Forelimb muscle (tissue), 1 donor: ENCODE measurements around the gene CDKAL1. TPM values are rescaled to one million over a fixed set of nuclear protein-coding genes. Genes with fewer than 3 reads are reported as not detected.
A peak's percentile ranks its signal among the peaks of the same experiment; 100 is the strongest.
"Not testable (repeated sequence)": the region's sequence is repeated elsewhere in the genome, so short reads cannot be mapped to it uniquely, and the experiment has no call there.

Experiments used
- DNase-seq: peaks from one replicate; pipeline ENCODE4 v3.0.0-alpha.2; 2013; ENCODE audit warnings: low read depth
- polyA plus RNA-seq: library from polyadenylated mRNA; unstranded; fragments of 120-200 nt; gene quantifications from one replicate; pipeline ENCODE4 v1.2.1, GENCODE V29; 2013; ENCODE audit not compliant: insufficient read length

Gene CDKAL1
- polyA plus RNA-seq, 1 donor = 12.7 TPM

- no peak for DNase-seq
These were observed 489.0 kb downstream of the CDKAL1 start for GRCh38 chr6:21023210-21023609.

DNA sequence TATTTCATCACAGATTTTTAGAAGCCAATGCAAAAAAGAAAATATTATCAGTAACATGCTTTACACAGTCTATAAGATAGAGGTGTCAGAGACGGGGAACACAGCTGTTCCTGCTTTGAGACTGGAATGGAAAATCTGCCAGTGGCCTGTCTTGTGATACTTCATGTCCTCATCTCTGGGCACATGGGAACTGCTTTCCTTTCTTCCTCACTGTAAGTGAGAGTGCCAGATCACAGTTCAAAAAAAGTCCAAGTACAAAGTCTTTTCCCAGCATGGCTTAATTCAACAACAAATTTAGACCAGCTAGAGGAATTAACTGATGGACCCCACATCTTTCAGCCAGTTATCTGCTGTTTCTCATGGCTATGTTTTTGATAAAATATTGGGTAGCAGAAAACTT is 490.4 kb downstream of the CDKAL1 start:
- DNase-seq = no peak

GRCh38 chr6:21026576-21027273 is 492.5 kb downstream of the CDKAL1 start:
- no peak for DNase-seq

DNA sequence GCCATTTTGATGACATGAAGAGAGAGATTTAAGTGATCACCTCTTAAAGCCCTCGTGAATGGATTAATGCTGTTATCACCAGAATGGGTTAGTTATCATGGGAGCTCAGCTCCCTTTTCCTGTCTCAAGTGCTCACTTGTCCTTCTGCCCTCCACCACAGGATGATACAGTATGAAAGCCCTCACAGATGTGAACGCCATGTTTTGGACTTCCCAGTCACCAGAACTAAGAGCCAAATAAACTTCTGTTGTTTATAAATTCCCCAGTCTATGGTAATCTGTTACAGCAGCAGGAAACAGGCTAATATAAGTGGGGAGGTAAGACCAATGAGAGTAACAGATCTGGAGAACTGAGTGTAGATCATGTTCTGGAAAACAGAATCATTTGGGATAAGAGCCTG is 493.2 kb downstream of the CDKAL1 start:
- no peak for DNase-seq

DNA sequence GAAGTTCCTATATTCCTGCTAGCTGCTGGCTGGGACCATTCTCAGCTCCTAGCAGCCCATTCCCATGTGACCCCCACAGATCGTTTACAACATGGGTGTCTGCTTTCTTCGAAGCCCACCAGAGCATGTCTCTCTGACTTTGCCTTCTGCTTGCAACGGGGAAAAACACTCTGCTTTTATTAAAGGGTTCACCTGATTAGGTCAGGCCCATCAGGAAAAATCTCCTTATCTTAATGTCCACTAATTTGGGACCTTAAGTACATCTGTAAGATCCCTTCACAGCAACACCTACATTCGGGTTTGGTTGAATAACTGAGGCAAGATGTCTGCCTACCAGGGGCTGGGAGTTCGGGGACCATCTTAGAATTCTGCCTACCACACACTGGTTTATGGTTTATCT is 496.9 kb downstream of the CDKAL1 start:
- no peak for DNase-seq

- DNase-seq = no peak
These were observed 498.8 kb downstream of the CDKAL1 start for GRCh38 chr6:21033084-21033483.

GRCh38 chr6:21033575-21034026 is 499.3 kb downstream of the CDKAL1 start:
- DNase-seq = peak; percentile 68

DNA sequence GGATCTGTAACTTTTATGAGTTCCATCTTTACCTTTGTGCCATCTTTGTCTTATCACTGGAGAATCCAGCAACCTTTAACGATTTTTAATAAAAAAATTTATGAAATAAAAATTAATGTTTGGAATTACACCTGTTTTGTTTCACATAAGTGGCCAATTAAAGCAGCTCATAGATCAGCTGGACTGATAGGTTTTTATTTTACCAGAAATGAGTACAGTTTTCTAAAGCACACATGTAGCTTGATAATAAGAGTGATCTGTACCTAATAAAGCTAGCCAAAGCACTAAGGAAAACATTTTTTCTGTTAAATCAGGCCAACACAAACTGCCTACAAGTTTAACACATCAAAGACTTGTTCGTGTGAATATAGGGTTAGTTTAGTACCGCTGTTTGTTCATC is 500.1 kb downstream of the CDKAL1 start:
- DNase-seq = no peak

DNA sequence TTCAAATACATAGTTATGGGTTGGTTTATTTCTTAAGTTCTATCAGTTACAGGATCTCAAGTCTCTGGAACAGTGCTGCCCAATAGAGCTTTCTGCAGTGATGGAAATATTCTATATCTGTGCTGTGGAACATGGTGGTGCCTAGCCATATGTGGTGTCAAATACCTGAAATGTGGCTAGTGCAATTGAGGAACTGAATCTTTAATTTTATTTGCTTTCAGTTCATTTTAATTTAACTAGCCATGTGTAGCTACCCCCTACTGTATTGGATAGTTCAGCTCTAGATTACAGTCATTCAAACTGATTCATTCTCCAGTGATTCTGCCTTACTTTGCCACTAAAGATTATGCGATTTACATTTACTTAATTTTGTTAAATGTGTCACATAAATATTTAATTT is 503.2 kb downstream of the CDKAL1 start:
- DNase-seq = no peak

- no peak for DNase-seq
These were observed 505.7 kb downstream of the CDKAL1 start for GRCh38 chr6:21039926-21040325.

- DNase-seq = no peak
These were observed 511.0 kb downstream of the CDKAL1 start for GRCh38 chr6:21045135-21045700.

GRCh38 chr6:21046276-21046675 is 512.0 kb downstream of the CDKAL1 start:
- no peak for DNase-seq

DNA sequence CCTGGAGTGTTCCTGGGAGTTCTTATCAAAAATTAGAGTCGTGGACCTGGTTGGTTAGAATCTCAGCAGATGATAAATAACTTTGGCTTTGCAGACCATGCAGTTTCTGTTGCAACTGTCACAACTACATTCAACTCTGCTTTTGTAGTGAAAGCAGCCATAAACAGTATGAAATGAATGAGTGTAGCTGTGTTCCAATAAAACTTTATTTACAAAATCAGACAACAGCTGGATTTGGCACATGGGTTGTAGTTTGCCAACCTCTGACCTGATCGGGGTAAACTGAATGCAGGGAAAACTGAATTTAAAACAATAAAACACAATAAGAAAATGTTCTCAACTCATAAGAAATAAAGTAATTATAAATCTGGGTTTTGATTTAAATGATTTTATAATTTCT is 513.8 kb downstream of the CDKAL1 start:
- DNase-seq = no peak

GRCh38 chr6:21049148-21049547 is 514.9 kb downstream of the CDKAL1 start:
- DNase-seq = no peak

DNA sequence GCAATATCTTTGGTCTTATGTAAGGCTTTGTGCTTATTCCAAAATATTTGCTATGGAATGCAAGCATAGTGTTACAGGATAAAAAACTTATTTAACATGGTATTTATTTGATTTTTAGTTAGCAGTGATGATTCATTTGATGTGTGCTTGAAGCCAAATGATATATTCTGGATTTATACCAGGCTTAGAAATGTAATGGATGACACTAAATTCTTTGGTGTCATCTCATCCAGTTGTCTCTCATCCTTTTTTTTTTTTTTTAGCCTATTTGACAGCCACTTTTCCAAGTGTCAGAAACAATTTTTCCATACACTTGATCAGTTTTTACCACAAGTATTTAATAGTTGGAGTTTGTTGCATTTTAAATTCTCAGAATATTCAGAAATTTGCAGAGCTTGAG is 515.3 kb downstream of the CDKAL1 start:
- no peak for DNase-seq

- no peak for DNase-seq
These were observed 516.7 kb downstream of the CDKAL1 start for GRCh38 chr6:21050935-21051334.

DNA sequence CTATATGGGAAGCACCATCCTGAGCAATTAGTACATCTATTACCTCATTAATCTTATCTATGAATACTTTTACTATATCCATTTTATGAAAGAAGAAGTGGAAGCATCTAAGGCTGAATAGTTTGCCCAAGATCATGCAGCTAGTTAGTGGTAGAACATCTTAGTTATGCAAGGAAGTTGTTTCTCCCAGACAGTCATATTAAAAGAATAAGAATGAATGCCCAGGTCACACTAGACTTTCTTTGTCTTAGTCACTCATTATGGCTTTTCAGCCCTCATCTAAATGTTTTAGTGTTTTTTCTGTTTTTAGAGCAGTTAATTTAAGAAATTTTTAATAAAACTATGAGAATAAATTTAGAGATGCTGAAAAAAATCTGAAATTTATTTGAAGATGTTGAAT is 517.5 kb downstream of the CDKAL1 start:
- no peak for DNase-seq

DNA sequence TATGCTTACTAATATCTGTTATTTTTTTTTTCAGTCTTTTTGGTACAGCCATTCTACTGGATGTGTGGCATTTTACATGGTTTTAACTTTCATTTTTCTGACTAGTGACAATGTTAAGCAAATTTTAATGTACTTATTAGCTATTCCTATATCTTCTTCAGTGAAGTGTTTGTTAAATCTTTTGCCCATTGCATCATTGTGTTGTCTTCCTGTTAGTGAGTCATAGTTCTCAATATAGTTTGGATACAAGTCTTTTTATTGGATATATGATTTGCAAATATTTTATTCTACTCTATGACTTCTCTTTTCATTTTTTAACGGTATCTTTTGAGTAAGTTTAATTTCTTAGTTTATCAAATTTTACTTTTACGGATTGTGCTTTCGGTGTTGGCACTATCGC is 519.4 kb downstream of the CDKAL1 start:
- DNase-seq = no peak

DNA sequence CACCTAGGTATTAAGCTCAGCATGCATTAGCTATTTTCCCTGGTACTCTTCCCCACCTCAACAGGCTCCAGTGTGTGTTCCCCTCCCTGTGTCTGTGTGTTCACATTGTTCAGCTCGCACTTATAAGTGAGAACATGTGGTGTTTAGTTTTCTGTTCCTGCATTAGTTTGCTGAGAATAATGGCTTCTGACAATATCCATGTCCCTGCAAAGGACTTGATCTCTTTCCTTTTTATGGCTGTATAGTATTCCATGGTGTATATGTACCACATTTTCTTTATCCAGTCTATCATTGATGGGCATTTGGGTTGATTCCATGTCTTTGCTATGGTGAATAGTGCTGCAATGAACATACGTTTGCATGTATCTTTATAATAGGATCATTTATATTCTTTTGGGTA is 521.2 kb downstream of the CDKAL1 start:
- DNase-seq = not testable (repeated sequence)

GRCh38 chr6:21061892-21062291 is 527.6 kb downstream of the CDKAL1 start:
- no peak for DNase-seq

DNA sequence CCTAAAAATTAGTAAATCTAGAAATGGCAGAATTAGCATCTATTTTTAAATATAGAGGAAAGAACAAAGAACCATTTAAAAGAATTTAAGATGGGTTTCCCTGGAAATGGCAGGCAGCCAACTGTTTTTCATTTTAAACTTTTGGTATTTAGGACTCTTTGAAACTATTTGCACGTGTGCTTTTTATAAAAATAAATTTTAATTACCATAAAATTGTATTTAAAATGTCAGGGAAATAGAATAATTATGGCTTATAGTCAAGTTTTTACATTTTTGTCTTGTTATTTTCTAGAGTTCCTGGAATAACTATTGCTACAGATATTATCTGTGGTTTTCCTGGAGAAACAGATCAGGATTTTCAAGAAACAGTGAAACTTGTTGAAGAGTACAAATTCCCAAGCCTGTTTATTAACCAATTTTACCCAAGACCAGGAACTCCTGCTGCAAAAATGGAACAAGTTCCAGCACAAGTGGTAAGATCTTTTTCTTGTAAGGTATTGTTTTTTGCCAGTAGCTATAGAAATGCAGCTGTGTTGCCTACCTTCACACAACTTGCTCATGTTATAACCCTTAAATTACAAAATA is 530.6 kb downstream of the CDKAL1 start:
- DNase-seq = no peak

DNA sequence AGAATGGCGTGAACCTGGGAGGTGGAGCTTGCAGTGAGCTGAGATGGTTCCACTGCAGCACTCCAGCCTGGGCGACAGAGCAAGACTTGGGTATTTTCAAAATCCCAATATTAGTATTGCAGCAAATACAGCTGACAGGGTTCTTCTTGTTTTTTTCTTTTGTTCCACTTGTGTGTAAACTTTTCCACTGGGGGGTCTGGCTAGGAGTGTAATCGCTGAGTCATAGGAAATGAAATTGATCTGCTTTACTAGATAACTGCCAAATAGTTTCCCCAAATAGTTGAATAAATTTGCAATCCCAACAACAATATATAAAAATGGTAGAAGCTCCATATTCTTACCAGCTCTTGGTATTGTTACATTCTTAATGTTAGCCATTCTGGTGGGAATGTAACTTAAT is 533.3 kb downstream of the CDKAL1 start:
- no peak for DNase-seq

- no peak for DNase-seq
These were observed 536.4 kb downstream of the CDKAL1 start for GRCh38 chr6:21070620-21071019.
